ENCODE measurements around the gene FBRSL1.

Gene FBRSL1

DNA sequence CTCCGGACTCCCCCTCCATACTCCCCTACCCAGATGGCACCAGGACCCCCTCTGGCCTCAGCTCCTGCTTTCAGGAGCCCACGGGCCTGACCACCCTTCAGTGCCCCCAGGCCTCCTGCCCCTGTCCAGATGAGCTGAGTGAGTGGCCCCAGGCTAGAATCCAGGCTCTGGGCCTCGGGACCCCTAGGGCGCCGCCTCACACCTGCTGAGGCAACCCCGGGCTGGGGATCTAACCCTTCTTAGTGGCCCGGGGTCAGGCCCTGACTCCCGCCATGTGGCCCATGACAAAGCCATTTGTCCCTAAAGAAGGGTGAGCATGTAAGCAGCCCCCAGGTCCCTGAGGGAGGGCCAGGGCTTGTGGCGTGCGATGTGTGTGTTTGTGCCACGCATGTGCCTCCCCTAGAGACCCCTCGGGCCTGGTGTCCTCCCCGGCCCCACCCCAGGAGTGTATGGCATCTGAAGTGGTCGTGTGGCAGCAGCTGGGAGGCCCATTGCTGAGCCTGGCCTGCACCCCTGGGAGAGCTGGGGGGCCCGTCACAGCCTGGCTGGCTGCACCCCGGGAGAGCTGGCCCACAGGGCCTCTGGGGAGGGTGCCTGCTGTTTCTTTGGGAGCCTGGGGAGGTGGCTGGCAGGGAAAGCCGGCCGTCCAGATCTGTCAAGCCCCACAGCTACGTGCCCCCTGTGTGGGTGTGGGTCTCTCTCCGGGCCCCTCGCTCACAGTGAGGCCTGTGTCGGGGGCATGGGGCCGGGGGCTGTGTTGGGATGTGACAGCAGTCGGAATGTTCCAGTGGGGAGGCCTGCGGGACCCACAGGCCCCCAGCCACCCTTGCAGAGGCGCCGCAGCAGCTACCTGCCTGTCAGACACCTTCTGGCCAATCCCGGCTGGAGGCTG, 7.8 kb downstream of the FBRSL1 start:
- no peak for DNase-seq

GRCh38 chr12:132498931-132499330, 9.0 kb downstream of the FBRSL1 start:
- DNase-seq: no peak

DNA sequence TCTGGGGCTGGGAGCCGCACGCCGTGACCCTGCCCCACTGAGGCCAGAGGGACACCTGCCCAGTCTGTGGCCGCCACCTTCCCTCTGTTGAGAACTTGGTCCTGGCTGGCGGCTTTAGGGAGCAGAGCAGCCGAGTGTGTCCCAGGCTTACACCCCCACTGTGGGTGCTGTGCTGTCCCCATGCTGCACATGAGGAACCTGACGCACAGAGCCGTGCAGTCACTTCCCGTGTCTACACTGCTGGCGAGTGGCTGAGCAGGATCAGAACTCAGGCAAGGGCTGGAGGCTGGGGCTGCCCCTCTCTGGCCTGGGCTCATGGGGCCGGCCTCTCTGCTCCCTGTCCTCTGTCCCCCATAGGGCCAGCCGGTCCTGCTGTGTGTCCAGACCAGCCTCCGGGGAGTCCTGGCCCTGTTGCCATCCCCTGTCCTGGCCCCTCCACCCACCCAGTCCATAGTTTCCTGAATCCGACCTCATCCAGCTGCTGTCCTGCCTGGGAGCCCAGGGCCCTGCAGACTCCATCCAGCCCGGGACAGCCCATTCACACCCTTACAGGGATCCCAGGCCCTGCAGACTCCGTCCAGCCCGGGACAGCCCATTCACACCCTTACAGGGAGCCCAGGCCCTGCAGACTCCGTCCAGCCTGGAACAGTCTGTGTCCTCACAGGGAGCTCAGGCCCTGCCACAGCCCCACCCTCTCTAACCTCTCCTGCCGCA, 10.3 kb downstream of the FBRSL1 start:
- no peak for DNase-seq

- no peak for DNase-seq
These were observed 10.9 kb downstream of the FBRSL1 start for GRCh38 chr12:132500856-132501180.

GRCh38 chr12:132501204-132501940, 11.4 kb downstream of the FBRSL1 start:
- no peak for DNase-seq

DNA sequence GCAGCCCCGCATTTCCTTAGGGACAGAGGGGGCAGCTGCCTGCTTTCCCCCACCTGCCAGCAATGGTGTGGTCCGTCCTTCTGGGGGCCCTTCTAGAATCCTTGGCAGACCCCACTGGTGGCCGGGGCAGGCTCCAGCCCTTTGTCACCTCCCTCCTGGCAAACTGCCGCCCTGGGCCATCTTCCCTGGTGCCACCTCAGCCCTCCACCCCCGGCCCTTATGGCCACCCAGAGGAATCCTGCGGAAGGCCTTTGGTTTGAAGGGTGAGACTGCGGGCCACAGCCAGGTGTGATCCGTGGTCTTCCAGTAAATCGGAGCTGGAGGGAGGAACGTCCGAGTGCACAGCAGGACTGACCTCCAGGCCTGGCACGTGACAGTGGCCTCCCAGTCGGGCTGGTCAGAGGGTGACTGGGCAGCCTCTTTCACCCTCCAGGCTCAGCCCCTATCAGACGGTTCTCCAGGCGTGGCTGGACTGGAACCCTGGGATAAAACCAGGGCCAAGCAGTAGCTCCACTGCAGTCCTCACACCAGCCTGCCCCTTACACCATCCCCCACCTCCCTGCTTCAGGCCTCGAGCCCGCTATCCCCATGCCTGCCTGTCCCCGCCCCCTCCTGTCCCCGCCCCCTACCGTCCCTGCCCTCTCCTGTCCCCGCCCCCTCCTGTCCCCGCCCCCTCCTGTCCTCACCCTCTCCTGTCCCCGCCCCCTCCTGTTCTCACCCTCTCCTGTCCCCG, 12.4 kb downstream of the FBRSL1 start:
- DNase-seq: no peak

GRCh38 chr12:132502882-132503193, 12.9 kb downstream of the FBRSL1 start:
- no peak for DNase-seq

DNA sequence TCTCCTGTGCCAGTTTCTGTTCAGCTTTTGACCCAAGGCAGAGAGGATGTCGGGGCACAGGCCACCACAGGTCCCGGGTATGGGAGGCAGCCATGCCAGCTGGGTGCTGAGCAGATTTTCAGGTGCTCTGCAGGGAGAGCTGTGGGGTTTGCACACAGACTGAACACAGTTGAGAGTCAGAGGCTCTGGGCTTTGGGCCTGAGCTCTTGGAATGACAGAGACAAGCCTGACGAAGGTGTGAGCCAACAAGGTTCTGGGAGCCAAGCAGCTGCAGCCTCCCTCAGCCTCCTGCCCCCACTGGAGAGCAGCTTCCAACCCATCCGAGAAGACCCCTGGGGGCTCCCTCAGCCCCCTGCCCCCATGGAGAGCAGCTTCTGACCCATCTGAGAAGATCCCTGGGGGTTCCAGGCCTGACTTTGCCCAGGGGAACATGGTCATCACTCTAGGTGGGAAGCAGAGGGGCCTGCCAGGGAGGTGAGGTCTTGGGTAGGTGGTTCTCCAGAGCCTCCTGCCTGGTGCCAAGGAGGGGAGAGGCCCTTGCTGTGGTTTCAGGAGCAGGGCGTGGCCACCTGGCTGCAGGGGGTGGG, 13.8 kb downstream of the FBRSL1 start:
- DNase-seq: no peak

DNA sequence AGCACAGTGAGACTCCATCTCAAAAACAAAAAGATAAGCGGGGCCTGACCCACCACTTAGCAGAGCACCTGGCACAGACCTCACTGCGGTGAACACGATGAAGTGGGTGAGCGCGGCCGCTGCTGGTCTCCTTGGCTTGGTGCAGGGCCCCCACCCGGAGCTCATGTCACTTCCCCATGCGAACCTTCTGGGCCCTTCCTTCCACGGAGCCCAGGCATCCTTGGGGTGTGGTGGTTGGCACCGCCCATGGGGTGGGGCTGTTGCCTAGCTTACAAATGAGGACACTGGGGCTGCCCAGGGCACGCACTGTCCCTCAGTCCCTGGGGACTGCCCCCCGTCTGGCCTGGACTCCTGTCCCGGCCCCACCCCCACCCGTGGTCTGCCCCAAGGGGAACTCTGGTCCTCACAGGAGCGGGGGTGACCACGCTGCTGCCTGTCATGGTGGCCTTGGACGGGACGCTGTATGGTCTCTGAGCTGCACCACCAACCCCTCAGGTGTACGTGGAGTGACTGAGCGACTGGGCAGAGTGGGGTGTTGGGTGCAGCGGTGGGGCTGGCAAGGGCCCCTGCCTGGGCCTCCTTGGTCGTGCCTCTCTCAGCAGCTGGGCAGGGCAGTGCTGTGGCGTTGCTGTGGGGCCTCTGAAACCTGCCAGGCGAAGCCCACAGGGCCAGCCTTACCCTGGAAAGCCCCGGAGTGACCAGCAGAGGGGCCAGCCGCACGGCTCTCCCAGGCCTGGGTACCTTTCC, 15.3 kb downstream of the FBRSL1 start:
- no peak for DNase-seq

DNA sequence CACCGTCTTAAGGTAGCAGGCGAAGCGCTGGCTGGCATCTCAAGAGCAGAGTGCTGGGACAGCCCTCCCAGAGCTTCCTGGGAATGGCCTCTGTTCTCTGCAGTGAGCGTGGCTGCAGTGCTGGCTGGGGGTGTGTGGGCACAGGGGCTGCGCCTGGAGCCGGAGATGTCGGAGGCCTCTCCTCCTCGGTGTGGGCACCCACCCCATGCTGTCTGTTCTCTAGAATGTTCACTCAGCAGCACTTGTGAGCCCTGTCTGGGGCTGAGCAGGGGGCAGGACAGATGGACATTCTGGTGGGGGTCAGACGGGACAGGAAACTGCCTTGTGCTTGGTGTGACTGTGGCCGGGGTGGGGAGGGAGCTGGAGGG, 15.9 kb downstream of the FBRSL1 start:
- DNase-seq: no peak

DNA sequence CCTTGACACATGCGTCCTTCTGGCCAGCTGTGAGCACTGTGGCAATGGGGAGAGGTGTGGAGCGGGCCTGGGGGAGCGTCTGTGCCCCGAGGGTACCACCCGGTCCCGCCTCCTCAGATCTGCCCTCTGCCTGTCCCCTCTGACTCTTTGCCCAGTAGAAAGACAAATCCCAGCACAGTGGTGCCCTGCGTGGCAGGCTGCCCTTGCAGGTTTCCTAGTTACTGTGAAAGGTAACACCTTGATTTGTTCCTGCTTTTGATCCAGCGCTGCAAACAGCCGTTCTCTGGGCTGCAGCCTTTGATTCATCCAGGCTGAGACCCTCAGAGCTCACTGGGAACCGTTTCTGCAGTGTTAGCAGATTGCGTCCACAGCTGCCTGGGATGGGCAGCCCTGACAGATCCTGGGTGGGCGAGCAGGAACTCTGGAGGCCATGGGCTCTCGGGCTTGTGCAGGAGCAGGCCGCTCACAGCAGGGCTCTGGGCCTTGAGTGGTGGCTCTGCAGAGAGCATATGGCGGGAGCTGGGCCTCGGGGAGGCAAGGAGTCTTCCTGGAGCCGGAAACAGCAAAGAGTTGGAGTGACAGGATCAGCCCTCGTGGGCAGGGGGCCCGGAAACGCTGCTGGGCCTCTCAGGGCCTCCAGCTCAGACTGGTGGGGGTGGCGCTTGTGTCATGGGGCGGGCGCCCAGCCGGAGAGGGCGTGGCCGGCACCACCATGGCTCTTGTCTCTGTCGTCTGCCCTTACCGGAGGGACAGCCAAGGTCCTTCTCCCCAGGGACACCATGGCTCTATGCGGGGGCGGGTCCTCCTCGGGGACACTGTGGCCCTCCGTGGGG, 16.6 kb downstream of the FBRSL1 start:
- peak in 3 of 5 donors; percentile 38 to 65 (median 45) for DNase-seq

DNA sequence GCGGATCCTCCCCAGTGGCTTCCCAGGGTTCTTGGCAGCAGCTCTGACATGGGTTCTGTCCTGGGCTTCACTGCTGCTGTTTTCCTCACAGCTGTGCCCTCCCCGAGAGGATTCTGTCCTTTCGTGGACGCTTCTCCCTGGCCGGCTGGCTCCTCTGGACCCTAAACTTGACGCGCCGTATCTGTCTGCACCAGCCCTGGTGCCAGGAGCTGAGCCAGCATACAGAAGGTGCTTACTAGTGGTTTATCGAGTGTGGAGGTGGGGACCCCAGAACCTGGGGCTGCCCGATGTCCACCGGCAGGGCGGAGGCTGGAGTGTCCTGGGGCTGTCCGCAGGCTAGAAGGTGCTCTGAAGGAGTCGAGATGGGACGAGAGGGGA, 17.2 kb downstream of the FBRSL1 start:
- DNase-seq: no peak

GRCh38 chr12:132507656-132508490, 17.9 kb downstream of the FBRSL1 start:
- no peak for DNase-seq

GRCh38 chr12:132508491-132508740, 18.5 kb downstream of the FBRSL1 start:
- DNase-seq: no peak

GRCh38 chr12:132508860-132509732, 19.1 kb downstream of the FBRSL1 start:
- no peak for DNase-seq

DNA sequence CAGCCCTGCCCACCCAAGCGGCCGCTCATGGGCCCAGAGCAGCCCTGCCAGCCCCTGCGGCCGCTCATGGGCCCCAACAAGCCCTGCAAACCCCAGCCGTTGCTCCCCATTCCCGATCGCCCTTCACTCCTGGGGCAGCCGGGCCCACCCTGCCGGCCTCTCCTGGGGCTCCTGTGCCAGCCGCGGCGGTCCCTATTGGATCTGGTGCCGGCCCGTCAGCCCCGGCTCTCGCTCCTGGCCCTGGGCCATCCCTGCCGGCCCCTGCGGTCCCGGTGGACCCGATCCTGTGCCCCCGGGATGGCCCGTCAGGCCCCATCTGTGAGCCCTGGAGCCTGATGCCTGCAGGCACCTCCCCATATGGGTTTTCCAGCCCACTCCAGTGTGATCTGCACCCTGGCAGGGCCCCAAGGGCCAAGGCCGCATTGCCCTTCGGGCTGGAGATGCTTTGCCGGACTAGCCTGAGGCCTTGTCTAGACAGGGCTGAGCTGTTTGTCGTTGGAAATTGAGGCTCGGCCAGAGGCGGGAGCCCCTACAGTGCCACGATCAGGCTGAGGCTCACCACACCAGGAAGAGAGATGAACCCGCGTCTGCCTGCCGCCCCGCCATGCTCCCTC, 20.3 kb downstream of the FBRSL1 start:
- no peak for DNase-seq

DNA sequence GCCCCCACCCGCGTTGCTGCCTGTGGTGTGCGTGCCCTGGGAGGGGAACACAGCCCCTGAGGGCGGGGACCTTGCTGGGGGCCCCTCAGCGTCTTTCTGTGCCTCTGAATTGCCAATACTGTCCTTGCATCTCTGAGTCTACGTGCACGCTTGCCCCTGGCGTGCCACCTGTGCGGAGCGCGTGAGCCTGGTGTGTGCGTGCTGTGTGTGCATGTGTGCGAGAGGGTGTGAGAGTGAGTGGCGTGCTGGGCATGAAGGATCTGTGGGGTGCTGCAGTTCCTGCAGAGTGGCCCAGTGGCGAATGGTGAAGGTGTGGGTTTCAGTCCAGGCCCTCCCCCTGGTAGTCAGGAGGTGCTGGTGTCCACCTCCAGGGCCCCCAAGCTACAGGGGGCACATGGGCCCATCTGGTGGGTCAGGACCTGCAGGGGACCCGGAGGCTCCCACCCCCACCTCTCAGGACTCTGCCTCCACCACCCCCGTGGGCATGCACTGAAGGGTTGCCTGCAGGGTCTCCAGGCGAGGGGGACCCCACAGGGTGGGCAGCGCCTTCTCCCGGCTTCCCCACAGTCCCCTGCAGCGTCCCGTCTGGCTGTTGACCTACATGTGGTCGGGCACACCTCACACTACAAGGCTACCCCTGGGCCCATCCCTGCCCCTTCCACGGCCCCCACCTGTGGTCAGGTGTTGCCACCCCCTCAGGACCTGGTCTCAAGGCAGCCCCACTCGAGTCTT, 21.0 kb downstream of the FBRSL1 start:
- DNase-seq: no peak

GRCh38 chr12:132511516-132512196, 21.7 kb downstream of the FBRSL1 start:
- DNase-seq: no peak
